Measurements from ENCODE around the gene AGFG1. TPM values are rescaled to one million over a fixed set of nuclear protein-coding genes. Genes with fewer than 3 reads are reported as not detected.
A peak's percentile ranks its signal among the peaks of the same experiment; 100 is the strongest.

The AGFG1 gene
- total RNA-seq, 1 experiment from 2014 or later, result 119 TPM

GRCh38 chr2:227472265-227473121 is 537 bp downstream of the AGFG1 start:
- ChIA-PET CTCF (no interaction called here), POLR2A (ENCODE audit: unreplicated experiment) (interaction anchor here (0.8 kb wide), 1 partner anchor 37 kb away, joined by 7 read pairs; no protein-coding TSS in a partner anchor)
- no TSS peak for BruUV-seq (replicated peaks)
- peaks cover 62% of the 10 kb centered on the region for H3K79me2 ChIP-seq (ENCODE audit: low read depth)
- H3K36me3 ChIP-seq (ENCODE audit: low read depth), result peaks cover 6% of the 10 kb centered on the region; the same call in 1 of the 2 replicates
- intact Hi-C loops (cut with micrococcal nuclease; ENCODE audit: unreplicated experiment), result loop anchor here (1.0 to 5.0 kb wide), 2 partner anchors 66 to 185 kb away; no protein-coding TSS in a partner anchor
- TF ChIP-seq EZH2 (IDR thresholded peaks at IDR 0.05; ENCODE audit: low read depth), result no peak
- peak in 1 of 2 experiments; percentile 62 for DNase-seq
- H2AFZ ChIP-seq, result no peak overlapping the region
- H3K27me3 ChIP-seq (ENCODE audit: insufficient read depth, low read depth), result no peaks in the 10 kb centered on the region
- H3K4me1 ChIP-seq (replicated peaks; ENCODE audit: insufficient read depth), result peaks cover 59% of the 10 kb centered on the region
- peaks cover 38% of the 10 kb centered on the region for H4K20me1 ChIP-seq (ENCODE audit: insufficient read depth)
- peak overlapping the region; percentile 96 for H3K4me3 ChIP-seq
- H3K4me2 ChIP-seq, result peak overlapping the region; percentile 97
- H3K27ac ChIP-seq, result peak overlapping the region; percentile 74
- H3K9me2 ChIP-seq (ENCODE audit: insufficient read depth), result no peaks in the 10 kb centered on the region
- peaks cover 20% of the 10 kb centered on the region for H3F3A ChIP-seq (ENCODE audit: insufficient read depth, low read depth)
- H3K9me3 ChIP-seq (ENCODE audit: insufficient read depth, low read depth), result no peaks in the 10 kb centered on the region

GRCh38 chr2:227473122-227473461 is 1.1 kb downstream of the AGFG1 start:
- Histone ChIP-seq H3K27ac (peak overlapping the region; percentile 74), H3K9me2 (ENCODE audit: insufficient read depth) (no peaks in the 10 kb centered on the region), H3K9me3 (ENCODE audit: insufficient read depth, low read depth) (no peaks in the 10 kb centered on the region), H3F3A (ENCODE audit: insufficient read depth, low read depth) (peaks cover 14% of the 10 kb centered on the region; the same call in 1 of the 2 replicates), H3K4me3 (peak overlapping the region; percentile 96), H3K36me3 (ENCODE audit: low read depth) (peaks cover 6% of the 10 kb centered on the region; the same call in 1 of the 2 replicates), H3K4me1 (replicated peaks; ENCODE audit: insufficient read depth) (peaks cover 58% of the 10 kb centered on the region), H3K4me2 (peak overlapping the region; percentile 97), H4K20me1 (ENCODE audit: insufficient read depth) (peaks cover 43% of the 10 kb centered on the region), H2AFZ (no peak overlapping the region), H3K27me3 (ENCODE audit: insufficient read depth, low read depth) (no peaks in the 10 kb centered on the region), H3K79me2 (ENCODE audit: low read depth) (peaks cover 68% of the 10 kb centered on the region)
- no TSS peak for BruUV-seq (replicated peaks)
- intact Hi-C loops (cut with micrococcal nuclease; ENCODE audit: unreplicated experiment), result loop anchor here (5.0 kb wide), 1 partner anchor 184 kb away; no protein-coding TSS in a partner anchor
- CTCF ChIA-PET, result no interaction called here
- DNase-seq, result no peak
- TF ChIP-seq CTCF (conservative IDR thresholded peaks at IDR 0.05), result no peak
- no peak for TF ChIP-seq EZH2 (IDR thresholded peaks at IDR 0.05; ENCODE audit: low read depth)
- POLR2A ChIA-PET (ENCODE audit: unreplicated experiment), result interaction anchor here (0.8 kb wide), 1 partner anchor 37 kb away, joined by 7 read pairs; no protein-coding TSS in a partner anchor

- no peak for DNase-seq
- POLR2A ChIA-PET (ENCODE audit: unreplicated experiment), result no interaction called here
- TF ChIP-seq CTCF (conservative IDR thresholded peaks at IDR 0.05) (no peak), EZH2 (IDR thresholded peaks at IDR 0.05; ENCODE audit: low read depth) (no peak)
- no peaks in the 10 kb centered on the region for H3K9me2 ChIP-seq (ENCODE audit: insufficient read depth)
- CTCF ChIA-PET, result no interaction called here
- peaks cover 58% of the 10 kb centered on the region for H3K4me1 ChIP-seq (replicated peaks; ENCODE audit: insufficient read depth)
- H3K36me3 ChIP-seq (ENCODE audit: low read depth), result peaks cover 10% of the 10 kb centered on the region
- TSS peak; percentile 58 for BruUV-seq (replicated peaks)
- H3K27me3 ChIP-seq (ENCODE audit: insufficient read depth, low read depth), result no peaks in the 10 kb centered on the region
- H3K9me3 ChIP-seq (ENCODE audit: insufficient read depth, low read depth), result no peaks in the 10 kb centered on the region
- intact Hi-C loops (cut with micrococcal nuclease; ENCODE audit: unreplicated experiment), result loop anchor here (2.0 to 5.0 kb wide), 2 partner anchors 29 to 183 kb away; no protein-coding TSS in a partner anchor
- H3K27ac ChIP-seq, result peak overlapping the region; percentile 74
- peaks cover 50% of the 10 kb centered on the region for H4K20me1 ChIP-seq (ENCODE audit: insufficient read depth)
- H3K4me3 ChIP-seq, result peak overlapping the region; percentile 96
- peaks cover 10% of the 10 kb centered on the region; the same call in 1 of the 2 replicates for H3F3A ChIP-seq (ENCODE audit: insufficient read depth, low read depth)
- peak overlapping the region; percentile 97 for H3K4me2 ChIP-seq
- H2AFZ ChIP-seq, result no peak overlapping the region
- H3K79me2 ChIP-seq (ENCODE audit: low read depth), result peaks cover 75% of the 10 kb centered on the region
Observed at GRCh38 chr2:227473806-227474205, 1.9 kb downstream of the AGFG1 start.
